ENCODE results near the gene LTBP1. TPM values are rescaled to one million over a fixed set of nuclear protein-coding genes. Genes with fewer than 3 reads are reported as not detected.
"Not testable (repeated sequence)": the region's sequence is repeated elsewhere in the genome, so short reads cannot be mapped to it uniquely, and the experiment has no call there.

The LTBP1 gene
- total RNA-seq, 1 donor from 2014 or later = 0.07 TPM

DNA sequence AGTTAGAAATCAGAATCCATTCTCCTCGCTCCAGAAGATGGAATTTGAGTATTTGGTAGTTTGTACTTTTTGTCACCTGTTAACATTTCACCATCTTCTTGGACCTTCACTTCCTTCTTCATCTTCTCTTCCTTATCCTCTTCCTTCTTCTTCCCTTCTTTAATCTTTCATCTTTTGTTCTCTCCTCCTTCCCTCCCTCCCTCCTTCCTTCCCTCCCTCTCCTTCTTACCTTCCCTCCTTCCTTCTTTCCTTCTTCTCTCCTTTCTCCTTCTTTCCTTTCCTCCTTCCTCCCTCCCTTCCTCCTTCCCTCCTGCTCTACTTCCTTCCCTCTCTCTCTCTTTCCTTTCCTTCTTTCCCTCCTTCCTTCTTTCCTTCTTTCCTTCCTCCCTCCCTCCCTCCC lies 31.1 kb upstream of the LTBP1 start:
- intact Hi-C loops (cut with micrococcal nuclease) = no loop called here
- ATAC-seq (ENCODE audit: low read depth) = no peak
- TF ChIP-seq, protein P1, sequence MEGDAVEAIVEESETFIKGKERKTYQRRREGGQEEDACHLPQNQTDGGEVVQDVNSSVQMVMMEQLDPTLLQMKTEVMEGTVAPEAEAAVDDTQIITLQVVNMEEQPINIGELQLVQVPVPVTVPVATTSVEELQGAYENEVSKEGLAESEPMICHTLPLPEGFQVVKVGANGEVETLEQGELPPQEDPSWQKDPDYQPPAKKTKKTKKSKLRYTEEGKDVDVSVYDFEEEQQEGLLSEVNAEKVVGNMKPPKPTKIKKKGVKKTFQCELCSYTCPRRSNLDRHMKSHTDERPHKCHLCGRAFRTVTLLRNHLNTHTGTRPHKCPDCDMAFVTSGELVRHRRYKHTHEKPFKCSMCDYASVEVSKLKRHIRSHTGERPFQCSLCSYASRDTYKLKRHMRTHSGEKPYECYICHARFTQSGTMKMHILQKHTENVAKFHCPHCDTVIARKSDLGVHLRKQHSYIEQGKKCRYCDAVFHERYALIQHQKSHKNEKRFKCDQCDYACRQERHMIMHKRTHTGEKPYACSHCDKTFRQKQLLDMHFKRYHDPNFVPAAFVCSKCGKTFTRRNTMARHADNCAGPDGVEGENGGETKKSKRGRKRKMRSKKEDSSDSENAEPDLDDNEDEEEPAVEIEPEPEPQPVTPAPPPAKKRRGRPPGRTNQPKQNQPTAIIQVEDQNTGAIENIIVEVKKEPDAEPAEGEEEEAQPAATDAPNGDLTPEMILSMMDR (IDR thresholded peaks at IDR 0.05) = no peak
- DNase-seq = no peak
- ChIA-PET POLR2A (no interaction called here), CTCF (no interaction called here)
- H3K36me3 Mint-ChIP-seq (ENCODE audit: low read depth) = no peaks in the 10 kb centered on the region
- no peak overlapping the region for H3K27ac Mint-ChIP-seq
- H3K9me3 Mint-ChIP-seq = no peaks in the 10 kb centered on the region
- H3K4me3 Mint-ChIP-seq = no peak overlapping the region
- H3K27me3 Mint-ChIP-seq = peaks cover 5% of the 10 kb centered on the region
- peaks cover 9% of the 10 kb centered on the region for H3K4me1 Mint-ChIP-seq

DNA sequence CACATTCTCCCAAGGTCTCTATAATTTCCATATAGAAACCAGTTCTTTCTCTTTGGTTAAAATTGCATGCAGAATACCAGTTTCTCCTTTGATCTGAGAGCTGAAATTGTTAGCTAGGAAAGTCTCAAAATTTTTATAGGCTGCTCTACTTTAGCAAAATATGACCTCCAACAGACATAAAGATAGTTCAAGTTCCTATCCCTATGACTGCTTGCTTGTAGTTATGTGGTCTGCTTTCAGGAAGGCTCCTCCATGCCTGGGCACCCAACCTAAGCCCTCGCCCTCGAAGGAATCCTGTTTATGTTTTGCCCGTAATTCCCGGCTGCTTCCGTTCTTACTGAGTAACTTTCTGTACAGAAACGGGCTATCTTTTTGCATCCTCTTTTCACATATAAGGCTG lies 28.0 kb upstream of the LTBP1 start:
- no peaks in the 10 kb centered on the region for H3K9me3 Mint-ChIP-seq
- DNase-seq = no peak
- no peak for ATAC-seq (ENCODE audit: low read depth)
- no peak overlapping the region for H3K27ac Mint-ChIP-seq
- intact Hi-C loops (cut with micrococcal nuclease) = no loop called here
- ChIA-PET POLR2A (no interaction called here), CTCF (no interaction called here)
- TF ChIP-seq, protein P1 (IDR thresholded peaks at IDR 0.05) = no peak
- no peaks in the 10 kb centered on the region for H3K4me1 Mint-ChIP-seq
- H3K4me3 Mint-ChIP-seq = no peak overlapping the region
- no peaks in the 10 kb centered on the region for H3K36me3 Mint-ChIP-seq (ENCODE audit: low read depth)
- H3K27me3 Mint-ChIP-seq = peaks cover 10% of the 10 kb centered on the region

DNA sequence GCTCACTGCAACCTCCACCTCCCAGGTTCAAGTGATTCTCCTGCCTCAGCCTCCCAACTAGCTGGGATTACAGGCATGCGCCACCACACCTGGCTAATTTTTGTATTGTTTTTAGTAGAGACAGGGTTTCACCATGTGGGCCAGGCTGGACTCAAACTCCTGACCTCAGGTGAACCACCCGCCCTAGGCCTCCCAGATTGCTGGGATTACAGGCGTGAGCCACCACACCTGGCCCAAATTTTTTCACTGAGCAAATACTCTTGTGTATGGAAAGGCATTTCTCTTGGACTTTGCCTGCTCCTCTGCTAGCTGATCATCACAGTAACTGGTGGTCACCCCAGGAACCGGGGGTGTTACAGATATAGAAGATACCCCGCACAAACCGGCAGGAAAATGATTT lies 26.9 kb upstream of the LTBP1 start:
- POLR2A ChIA-PET; DNase-seq; ATAC-seq (ENCODE audit: low read depth); H3K4me1 Mint-ChIP-seq; H3K36me3 Mint-ChIP-seq (ENCODE audit: low read depth); H3K4me3 Mint-ChIP-seq; H3K27me3 Mint-ChIP-seq; intact Hi-C loops (cut with micrococcal nuclease); H3K9me3 Mint-ChIP-seq; H3K27ac Mint-ChIP-seq; CTCF ChIA-PET: not testable (repeated sequence)

DNA sequence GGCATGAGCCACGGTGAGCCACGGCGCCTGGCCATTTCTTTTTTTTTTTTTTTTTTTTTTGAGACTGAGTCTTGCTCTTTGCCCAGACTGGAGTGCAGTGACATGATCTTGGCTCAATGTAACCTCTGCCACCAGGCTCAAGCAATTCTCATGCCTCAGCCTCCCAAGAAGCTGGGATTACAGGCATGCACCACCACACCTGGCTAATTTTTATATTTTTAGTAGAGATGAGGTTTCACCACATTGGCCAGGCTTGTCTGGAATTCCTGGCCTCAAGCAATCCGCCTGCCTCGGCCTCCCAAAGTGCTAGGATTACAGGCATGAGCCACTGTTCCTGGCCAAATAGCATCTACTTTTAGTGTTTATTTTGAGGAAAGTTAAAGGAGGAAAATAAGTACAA lies 25.3 kb upstream of the LTBP1 start:
- ATAC-seq (ENCODE audit: low read depth); H3K27ac Mint-ChIP-seq; H3K4me1 Mint-ChIP-seq; H3K4me3 Mint-ChIP-seq; H3K9me3 Mint-ChIP-seq; intact Hi-C loops (cut with micrococcal nuclease); POLR2A ChIA-PET; CTCF ChIA-PET; DNase-seq; H3K36me3 Mint-ChIP-seq (ENCODE audit: low read depth): not testable (repeated sequence)
- peaks cover 10% of the 10 kb centered on the region for H3K27me3 Mint-ChIP-seq

DNA sequence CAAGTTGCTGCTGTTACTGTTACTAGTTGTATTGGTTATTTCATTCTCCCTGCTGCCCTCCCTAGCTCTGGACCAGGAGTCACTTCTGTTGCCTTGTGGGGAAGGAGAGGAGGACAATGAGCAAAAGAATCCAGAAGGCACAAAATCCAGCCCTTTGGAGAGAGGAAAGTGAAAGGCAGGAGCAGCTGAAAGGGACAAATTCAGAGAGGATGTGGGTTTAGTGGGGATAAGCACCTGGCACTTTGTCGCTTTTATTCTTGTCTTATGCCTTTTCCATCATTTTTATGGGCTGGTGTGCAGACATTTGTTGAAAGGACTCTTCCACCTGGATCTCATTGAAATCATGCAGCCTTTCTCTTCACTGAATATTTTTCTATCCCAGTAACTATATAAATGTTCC lies 24.3 kb upstream of the LTBP1 start:
- no peak for ATAC-seq (ENCODE audit: low read depth)

DNA sequence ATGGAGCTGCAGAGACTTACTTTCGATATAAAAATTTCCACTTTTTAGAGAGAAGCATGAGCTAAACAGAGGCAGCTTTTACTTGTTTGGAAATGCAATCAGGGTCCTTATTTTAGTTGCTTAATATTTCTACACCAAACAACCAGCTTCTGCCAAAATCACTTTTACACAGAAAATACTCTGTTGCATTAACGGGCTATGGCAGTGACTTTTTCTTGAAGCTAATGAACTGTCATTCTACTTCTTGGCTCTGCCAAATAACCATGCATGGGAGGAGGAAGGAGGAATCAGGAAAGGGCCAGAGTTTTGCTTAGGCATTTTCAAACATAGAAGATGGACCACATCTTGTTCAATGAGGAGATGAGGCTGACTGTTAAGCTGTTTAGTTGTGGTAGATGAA lies 23.6 kb upstream of the LTBP1 start:
- ChIA-PET POLR2A (no interaction called here), CTCF (no interaction called here)
- Mint-ChIP-seq H3K9me3 (no peaks in the 10 kb centered on the region), H3K27ac (no peak overlapping the region), H3K4me1 (no peaks in the 10 kb centered on the region), H3K27me3 (peaks cover 21% of the 10 kb centered on the region), H3K36me3 (ENCODE audit: low read depth) (no peaks in the 10 kb centered on the region), H3K4me3 (no peak overlapping the region)
- no peak for ATAC-seq (ENCODE audit: low read depth)
- TF ChIP-seq, protein P1 (IDR thresholded peaks at IDR 0.05) = no peak
- no peak for DNase-seq
- intact Hi-C loops (cut with micrococcal nuclease) = no loop called here

More for the DNA sequence above, 24.3 kb upstream of the LTBP1 start:
- H3K9me3 Mint-ChIP-seq = no peaks in the 10 kb centered on the region
- no peaks in the 10 kb centered on the region for H3K4me1 Mint-ChIP-seq
- H3K27me3 Mint-ChIP-seq = peaks cover 18% of the 10 kb centered on the region
- no peaks in the 10 kb centered on the region for H3K36me3 Mint-ChIP-seq (ENCODE audit: low read depth)
- no peak for DNase-seq
- POLR2A ChIA-PET = no interaction called here
- H3K27ac Mint-ChIP-seq = no peak overlapping the region
- no peak overlapping the region for H3K4me3 Mint-ChIP-seq
- CTCF ChIA-PET = no interaction called here
- intact Hi-C loops (cut with micrococcal nuclease) = no loop called here
- TF ChIP-seq, protein P1 (IDR thresholded peaks at IDR 0.05) = no peak

Data from activated B cell treated with CpG ODN at 0.5 μM for 24 hours (primary cell).